Endodermal cell (in vitro differentiated cells): ENCODE measurements around the gene THSD4. TPM values are rescaled to one million over a fixed set of nuclear protein-coding genes. Genes with fewer than 3 reads are reported as not detected.

Experiments used
- DNase-seq: peaks from one replicate; pipeline ENCODE4 v3.0.0-alpha.2; 2017
- H3K27ac ChIP-seq: 2 replicates; pipeline ENCODE4 v1.5.1; 2013; ENCODE audit warnings: mild to moderate bottlenecking, low read depth, low read length, moderate library complexity
- H3K27me3 ChIP-seq: 2 replicates; pipeline ENCODE4 v1.6.1; 2013; ENCODE audit warnings: mild to moderate bottlenecking, low read length, moderate library complexity; ENCODE audit not compliant: insufficient read depth, control insufficient read depth, poor library complexity, severe bottlenecking
- H3K36me3 ChIP-seq: 2 replicates; pipeline ENCODE4 v1.7.0; 2013; ENCODE audit warnings: mild to moderate bottlenecking, low read length, moderate library complexity; ENCODE audit not compliant: control insufficient read depth, insufficient read depth
- H3K4me1 ChIP-seq: one replicate; pipeline ENCODE4 v1.7.0; 2013; ENCODE audit warnings: low read length; ENCODE audit not compliant: control insufficient read depth, insufficient read depth
- H3K4me3 ChIP-seq: 2 replicates; pipeline ENCODE4 v1.5.1; 2013; ENCODE audit warnings: mild to moderate bottlenecking, low read length, moderate library complexity
- H3K9ac ChIP-seq: 2 replicates; pipeline ENCODE4 v1.6.1; 2013; ENCODE audit warnings: mild to moderate bottlenecking, low read length, moderate library complexity; ENCODE audit not compliant: poor library complexity, severe bottlenecking; ENCODE audit errors: extremely low read depth
- H3K9me3 ChIP-seq: 2 replicates; pipeline ENCODE4 v1.6.1; 2013; ENCODE audit warnings: mild to moderate bottlenecking, low read length, moderate library complexity; ENCODE audit not compliant: control insufficient read depth
- H3K27ac Mint-ChIP-seq: 2 replicates; pipeline ENCODE4 v1.8.0; 2020; ENCODE audit warnings: mixed read lengths
- H3K27me3 Mint-ChIP-seq: 2 replicates; pipeline ENCODE4 v1.8.0; 2021; ENCODE audit warnings: mild to moderate bottlenecking, mixed read lengths; ENCODE audit not compliant: insufficient read depth
- H3K36me3 Mint-ChIP-seq: 2 replicates; pipeline ENCODE4 v1.8.0; 2020; ENCODE audit warnings: low read depth, mixed read lengths
- H3K4me1 Mint-ChIP-seq: 2 replicates; pipeline ENCODE4 v1.8.0; 2020; ENCODE audit warnings: mixed read lengths
- H3K4me3 Mint-ChIP-seq: 2 replicates; pipeline ENCODE4 v1.8.0; 2020; ENCODE audit warnings: mild to moderate bottlenecking, moderate library complexity, mixed read lengths
- H3K9me3 Mint-ChIP-seq: 2 replicates; pipeline ENCODE4 v1.8.0; 2020; ENCODE audit warnings: mild to moderate bottlenecking, mixed read lengths
- CTCF ChIP-seq: fragments of 200-600 bp; sonication (generic); conservative IDR thresholded peaks from 2 replicates; pipeline ENCODE4 v1.5.0; 2021; ENCODE audit warnings: antibody characterized with exemption, mild to moderate bottlenecking
- WGBS, 2 experiments: methylation state at CpG; one replicate each; pipeline versions ENCODE4 v1.1.5 to v1.1.7; 2013; ENCODE audit warnings: missing lambda C conversion rate in 2 of 2, mixed read lengths in 1 of 2; ENCODE audit not compliant: insufficient coverage in 1 of 2, insufficient read length in 1 of 2; 5-methylcytosine and 5-hydroxymethylcytosine counted together
- total RNA-seq, 2 donors: library from RNA; stranded (reverse); fragmentation: NEBNext Ultra II Directional in 1 of 2; extraction: Animal tissue kit (Norgen Biotek cat#: 25700) in 1 of 2; gene quantifications; 2 replicates in 1 of 2; 3 replicates in 1 of 2; pipeline ENCODE4 v1.2.1, GENCODE V29; 2021

The THSD4 gene
- total RNA-seq, 2 donors from 2014 or later, result 4.6 to 5.4 TPM

GRCh38 chr15:71822890-71823630 lies 707.8 kb downstream of the THSD4 start:
- H3K27me3 Mint-ChIP-seq, result no peaks in the 10 kb centered on the region
- Histone ChIP-seq H3K4me3 (no peak overlapping the region), H3K9ac (no peak overlapping the region), H3K4me1 (no peaks in the 10 kb centered on the region), H3K27ac (no peak overlapping the region), H3K27me3 (no peaks in the 10 kb centered on the region), H3K9me3 (peaks cover 42% of the 10 kb centered on the region), H3K36me3 (peaks cover 53% of the 10 kb centered on the region)
- peaks cover 34% of the 10 kb centered on the region for H3K9me3 Mint-ChIP-seq
- H3K36me3 Mint-ChIP-seq, result peaks cover 72% of the 10 kb centered on the region
- TF ChIP-seq CTCF, result no peak
- H3K4me1 Mint-ChIP-seq, result peaks cover 2% of the 10 kb centered on the region
- H3K4me3 Mint-ChIP-seq, result no peak overlapping the region
- H3K27ac Mint-ChIP-seq, result no peak overlapping the region
- 67 to 93% methylated on average over 1 to 3 of the region's 3 CpGs for WGBS, 2 experiments
- DNase-seq, result no peak

- H3K27me3 ChIP-seq, result no peaks in the 10 kb centered on the region
- no peak for DNase-seq
- peaks cover 69% of the 10 kb centered on the region for H3K36me3 Mint-ChIP-seq
- H3K4me3 Mint-ChIP-seq, result no peak overlapping the region
- no peak for TF ChIP-seq CTCF
- no peak overlapping the region for H3K27ac ChIP-seq
- peaks cover 42% of the 10 kb centered on the region for H3K9me3 ChIP-seq
- H3K27ac Mint-ChIP-seq, result no peak overlapping the region
- WGBS, 2 experiments, result 91 to 96% methylated on average over 2 to 3 of the region's 3 CpGs
- H3K9ac ChIP-seq, result no peak overlapping the region
- H3K4me1 Mint-ChIP-seq, result peaks cover 2% of the 10 kb centered on the region
- H3K27me3 Mint-ChIP-seq, result no peaks in the 10 kb centered on the region
- peaks cover 54% of the 10 kb centered on the region for H3K36me3 ChIP-seq
- no peak overlapping the region for H3K4me3 ChIP-seq
- no peaks in the 10 kb centered on the region for H3K4me1 ChIP-seq
- H3K9me3 Mint-ChIP-seq, result peaks cover 31% of the 10 kb centered on the region
These were observed 708.5 kb downstream of the THSD4 start for GRCh38 chr15:71823801-71824200.

GRCh38 chr15:71825021-71825730 lies 709.9 kb downstream of the THSD4 start:
- H3K36me3 ChIP-seq, result peaks cover 68% of the 10 kb centered on the region
- peaks cover 67% of the 10 kb centered on the region for H3K36me3 Mint-ChIP-seq
- H3K9me3 ChIP-seq, result peaks cover 34% of the 10 kb centered on the region
- no peak overlapping the region for H3K27ac Mint-ChIP-seq
- WGBS, 2 experiments, result 93 to 100% methylated on average over 1 to 4 of the region's 4 CpGs
- no peaks in the 10 kb centered on the region for H3K27me3 ChIP-seq
- H3K27ac ChIP-seq, result no peak overlapping the region
- DNase-seq, result no peak
- H3K4me1 ChIP-seq, result no peaks in the 10 kb centered on the region
- no peak overlapping the region for H3K4me3 ChIP-seq
- no peak overlapping the region for H3K9ac ChIP-seq
- H3K4me3 Mint-ChIP-seq, result no peak overlapping the region
- TF ChIP-seq CTCF, result no peak
- H3K4me1 Mint-ChIP-seq, result peaks cover 2% of the 10 kb centered on the region
- peaks cover 30% of the 10 kb centered on the region for H3K9me3 Mint-ChIP-seq
- H3K27me3 Mint-ChIP-seq, result no peaks in the 10 kb centered on the region
